ENCODE results near the gene VDAC1. TPM values are rescaled to one million over a fixed set of nuclear protein-coding genes. Genes with fewer than 3 reads are reported as not detected.
A peak's percentile ranks its signal among the peaks of the same experiment; 100 is the strongest.

VDAC1 gene
- total and polyA plus RNA-seq, 10 of the 15 experiments (the other 5 are each of a cell fraction or from before 2014, with no cell fraction given), result 245 to 488 (median 349) TPM

DNA sequence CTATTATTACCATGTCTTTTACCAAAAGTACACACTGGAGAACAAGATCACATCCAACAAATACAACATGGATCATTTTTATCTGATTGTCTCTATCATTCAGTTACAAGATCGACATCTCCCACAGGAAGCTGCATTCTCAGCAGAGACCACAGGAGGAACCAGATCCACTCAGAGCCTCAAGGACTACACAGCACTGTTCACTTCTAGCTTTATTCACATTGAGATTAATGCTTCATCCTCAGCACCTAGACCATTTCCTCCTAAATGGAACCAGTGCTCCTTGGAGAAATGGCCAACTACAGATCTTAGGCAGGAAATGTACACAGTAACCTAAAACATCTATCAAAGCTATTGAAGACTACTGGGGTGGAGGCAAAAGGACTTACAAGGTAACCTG lies 23.1 kb downstream of the VDAC1 start:
- H3K27ac ChIP-seq (ENCODE audit: control insufficient read depth, insufficient read depth), result no peak overlapping the region
- SMC1A ChIA-PET (ENCODE audit: uncharacterized antibody, unreplicated experiment), result interaction anchor here (1.2 to 1.6 kb wide), 3 partner anchors 12 to 75 kb away, joined by 3 to 4 read pairs (median 3); no protein-coding TSS in a partner anchor
- POLR2A ChIA-PET, result interaction anchor here (0.7 kb wide), 1 partner anchor 59 kb away, joined by 3 read pairs; no protein-coding TSS in a partner anchor
- peaks cover 4% of the 10 kb centered on the region for H3K79me2 ChIP-seq (ENCODE audit: control insufficient read depth, insufficient read depth, low read length)
- H3K9ac ChIP-seq (ENCODE audit: control insufficient read depth, insufficient read depth, low read length), result no peak overlapping the region
- peaks cover 7% of the 10 kb centered on the region for H3K4me1 ChIP-seq (ENCODE audit: control insufficient read depth, insufficient read depth, low read length)
- intact Hi-C loops (cut with micrococcal nuclease; ENCODE audit: unreplicated experiment), result no loop called here
- DNase-seq (ENCODE audit: low read depth, low spot score) (no peak), ATAC-seq (0 out of 3 replicates have a peak, but pooled peaks have one; percentile 18), FAIRE-seq (no peak)
- CTCF ChIA-PET, result interaction anchor here (0.9 to 13.9 kb wide), 6 partner anchors 11 to 113 kb away, joined by 3 to 179 read pairs (median 14); partner anchors contain the start of gene C5orf15
- RAD21 ChIA-PET (ENCODE audit: unreplicated experiment), result interaction anchor here (1.1 kb wide), 1 partner anchor 12 kb away, joined by 5 read pairs; no protein-coding TSS in a partner anchor
- no peak overlapping the region for H3K4me2 ChIP-seq (ENCODE audit: control insufficient read depth, insufficient read depth)
- in situ Hi-C loops (cut with MboI), result no loop called here
- H3K27me3 ChIP-seq (replicated peaks in 1 of 2; ENCODE audit: control insufficient read depth in 2 of 2, insufficient read depth in 2 of 2, low read length in 1 of 2), result no peaks in the 10 kb centered on the region
- TF ChIP-seq MEF2B (IDR thresholded peaks at IDR 0.05; ENCODE audit: partially characterized antibody, poor library complexity, severe bottlenecking), result no peak
- TF ChIP-seq, protein P1, sequence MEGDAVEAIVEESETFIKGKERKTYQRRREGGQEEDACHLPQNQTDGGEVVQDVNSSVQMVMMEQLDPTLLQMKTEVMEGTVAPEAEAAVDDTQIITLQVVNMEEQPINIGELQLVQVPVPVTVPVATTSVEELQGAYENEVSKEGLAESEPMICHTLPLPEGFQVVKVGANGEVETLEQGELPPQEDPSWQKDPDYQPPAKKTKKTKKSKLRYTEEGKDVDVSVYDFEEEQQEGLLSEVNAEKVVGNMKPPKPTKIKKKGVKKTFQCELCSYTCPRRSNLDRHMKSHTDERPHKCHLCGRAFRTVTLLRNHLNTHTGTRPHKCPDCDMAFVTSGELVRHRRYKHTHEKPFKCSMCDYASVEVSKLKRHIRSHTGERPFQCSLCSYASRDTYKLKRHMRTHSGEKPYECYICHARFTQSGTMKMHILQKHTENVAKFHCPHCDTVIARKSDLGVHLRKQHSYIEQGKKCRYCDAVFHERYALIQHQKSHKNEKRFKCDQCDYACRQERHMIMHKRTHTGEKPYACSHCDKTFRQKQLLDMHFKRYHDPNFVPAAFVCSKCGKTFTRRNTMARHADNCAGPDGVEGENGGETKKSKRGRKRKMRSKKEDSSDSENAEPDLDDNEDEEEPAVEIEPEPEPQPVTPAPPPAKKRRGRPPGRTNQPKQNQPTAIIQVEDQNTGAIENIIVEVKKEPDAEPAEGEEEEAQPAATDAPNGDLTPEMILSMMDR (IDR thresholded peaks at IDR 0.05 in 2 of 3, conservative IDR thresholded peaks at IDR 0.05 in 1 of 3; ENCODE audit: control insufficient read depth in 2 of 3, extremely low read depth in 1 of 3, insufficient read depth in 1 of 3, low read depth in 3 of 3, low read length in 3 of 3), result 0 out of 6 replicates have a peak, but pooled peaks of 1 of the 3 experiments have one; percentile 10
- no peaks in the 10 kb centered on the region for H3K9me3 ChIP-seq (replicated peaks; ENCODE audit: control insufficient read depth, insufficient read depth, low read length)
- no peak overlapping the region for H2AFZ ChIP-seq (ENCODE audit: control insufficient read depth, low read depth, low read length)
- H3K4me3 ChIP-seq, result no peak overlapping the region
- H3K36me3 ChIP-seq (ENCODE audit: control insufficient read depth in 2 of 2, insufficient read depth in 2 of 2, low read length in 1 of 2), result peaks cover 15 to 46% of the 10 kb centered on the region in 2 experiments
- H4K20me1 ChIP-seq (ENCODE audit: control insufficient read depth, insufficient read depth), result no peaks in the 10 kb centered on the region
- no TSS peak for BruUV-seq (replicated peaks)
- WGBS (ENCODE audit: insufficient coverage, insufficient replicate concordance, low lambda C conversion rate, missing lambda C conversion rate), result 5% methylated on average over 1 of the region's 1 CpG

DNA sequence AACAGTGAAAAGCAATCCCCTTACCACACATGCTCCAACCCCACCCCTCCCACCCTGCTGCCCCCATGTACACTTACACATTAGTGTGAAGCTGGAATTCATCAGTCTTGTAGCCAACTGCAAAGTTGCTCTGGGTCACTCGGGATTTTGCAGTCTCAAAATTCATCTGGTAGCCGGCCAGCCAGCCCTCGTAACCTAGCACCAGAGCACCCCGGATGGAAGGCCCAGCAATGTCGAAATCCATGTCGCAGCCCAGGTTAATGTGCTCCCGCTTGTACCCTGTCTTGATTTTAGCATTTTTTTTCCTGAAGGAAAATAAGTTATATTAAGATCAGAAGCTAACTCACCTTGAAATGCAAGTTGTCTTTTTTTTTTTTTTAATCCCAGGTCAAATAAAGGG lies 24.1 kb downstream of the VDAC1 start:
- intact Hi-C loops (cut with micrococcal nuclease; ENCODE audit: unreplicated experiment), result no loop called here
- Histone ChIP-seq H3K9ac (ENCODE audit: control insufficient read depth, insufficient read depth, low read length) (no peak overlapping the region), H3K36me3 (ENCODE audit: control insufficient read depth in 2 of 2, insufficient read depth in 2 of 2, low read length in 1 of 2) (peaks cover 15 to 48% of the 10 kb centered on the region in 2 experiments), H3K79me2 (ENCODE audit: control insufficient read depth, insufficient read depth, low read length) (peaks cover 4% of the 10 kb centered on the region), H3K4me2 (ENCODE audit: control insufficient read depth, insufficient read depth) (no peak overlapping the region), H3K9me3 (replicated peaks; ENCODE audit: control insufficient read depth, insufficient read depth, low read length) (no peaks in the 10 kb centered on the region), H3K4me3 (no peak overlapping the region), H3K27me3 (replicated peaks in 1 of 2; ENCODE audit: control insufficient read depth in 2 of 2, insufficient read depth in 2 of 2, low read length in 1 of 2) (no peaks in the 10 kb centered on the region), H3K4me1 (ENCODE audit: control insufficient read depth, insufficient read depth, low read length) (peaks cover 7% of the 10 kb centered on the region), H3K27ac (ENCODE audit: control insufficient read depth, insufficient read depth) (no peak overlapping the region), H2AFZ (ENCODE audit: control insufficient read depth, low read depth, low read length) (no peak overlapping the region), H4K20me1 (ENCODE audit: control insufficient read depth, insufficient read depth) (no peaks in the 10 kb centered on the region)
- POLR2A ChIA-PET, result interaction anchor here (1.1 kb wide), 1 partner anchor 23 kb away, joined by 3 read pairs; no protein-coding TSS in a partner anchor
- ATAC-seq, result no peak
- DNase-seq (ENCODE audit: low read depth, low spot score), result no peak
- whole genome bisulfite sequencing (ENCODE audit: insufficient coverage, insufficient replicate concordance, low lambda C conversion rate, missing lambda C conversion rate), result 98% methylated on average over 7 of the region's 7 CpGs
- RAD21 ChIA-PET (ENCODE audit: unreplicated experiment), result interaction anchor here (1.1 to 1.9 kb wide), 5 partner anchors 11 to 74 kb away, joined by 3 to 8 read pairs (median 4); no protein-coding TSS in a partner anchor
- in situ Hi-C loops (cut with MboI), result no loop called here
- FAIRE-seq, result no peak
- no TSS peak for BruUV-seq (replicated peaks)
- SMC1A ChIA-PET (ENCODE audit: uncharacterized antibody, unreplicated experiment), result interaction anchor here (0.6 to 4.4 kb wide), 11 partner anchors 11 to 299 kb away, joined by 3 to 31 read pairs (median 5); partner anchors contain the start of gene C5orf15
- CTCF ChIA-PET, result interaction anchor here (0.9 to 13.9 kb wide), 17 partner anchors 10 to 491 kb away, joined by 3 to 179 read pairs (median 6); partner anchors contain the start of gene C5orf15
- TF ChIP-seq CBX3 (IDR thresholded peaks at IDR 0.05; ENCODE audit: borderline replicate concordance, low read depth), result no peak
- no peak for TF ChIP-seq CHD4 (IDR thresholded peaks at IDR 0.05)
- TF ChIP-seq POLR2A (IDR thresholded peaks at IDR 0.05; ENCODE audit: low read depth, low read length), result no peak
- TF ChIP-seq, protein P2, sequence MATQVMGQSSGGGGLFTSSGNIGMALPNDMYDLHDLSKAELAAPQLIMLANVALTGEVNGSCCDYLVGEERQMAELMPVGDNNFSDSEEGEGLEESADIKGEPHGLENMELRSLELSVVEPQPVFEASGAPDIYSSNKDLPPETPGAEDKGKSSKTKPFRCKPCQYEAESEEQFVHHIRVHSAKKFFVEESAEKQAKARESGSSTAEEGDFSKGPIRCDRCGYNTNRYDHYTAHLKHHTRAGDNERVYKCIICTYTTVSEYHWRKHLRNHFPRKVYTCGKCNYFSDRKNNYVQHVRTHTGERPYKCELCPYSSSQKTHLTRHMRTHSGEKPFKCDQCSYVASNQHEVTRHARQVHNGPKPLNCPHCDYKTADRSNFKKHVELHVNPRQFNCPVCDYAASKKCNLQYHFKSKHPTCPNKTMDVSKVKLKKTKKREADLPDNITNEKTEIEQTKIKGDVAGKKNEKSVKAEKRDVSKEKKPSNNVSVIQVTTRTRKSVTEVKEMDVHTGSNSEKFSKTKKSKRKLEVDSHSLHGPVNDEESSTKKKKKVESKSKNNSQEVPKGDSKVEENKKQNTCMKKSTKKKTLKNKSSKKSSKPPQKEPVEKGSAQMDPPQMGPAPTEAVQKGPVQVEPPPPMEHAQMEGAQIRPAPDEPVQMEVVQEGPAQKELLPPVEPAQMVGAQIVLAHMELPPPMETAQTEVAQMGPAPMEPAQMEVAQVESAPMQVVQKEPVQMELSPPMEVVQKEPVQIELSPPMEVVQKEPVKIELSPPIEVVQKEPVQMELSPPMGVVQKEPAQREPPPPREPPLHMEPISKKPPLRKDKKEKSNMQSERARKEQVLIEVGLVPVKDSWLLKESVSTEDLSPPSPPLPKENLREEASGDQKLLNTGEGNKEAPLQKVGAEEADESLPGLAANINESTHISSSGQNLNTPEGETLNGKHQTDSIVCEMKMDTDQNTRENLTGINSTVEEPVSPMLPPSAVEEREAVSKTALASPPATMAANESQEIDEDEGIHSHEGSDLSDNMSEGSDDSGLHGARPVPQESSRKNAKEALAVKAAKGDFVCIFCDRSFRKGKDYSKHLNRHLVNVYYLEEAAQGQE (IDR thresholded peaks at IDR 0.05; ENCODE audit: low read depth, low read length), result no peak
- no peak for TF ChIP-seq SP1 (IDR thresholded peaks at IDR 0.05; ENCODE audit: low read depth, low read length)
- TF ChIP-seq NR2C2 (IDR thresholded peaks at IDR 0.05; ENCODE audit: borderline replicate concordance, control insufficient read depth, insufficient read length, low read depth), result no peak
- no peak for TF ChIP-seq GATAD2B (conservative IDR thresholded peaks at IDR 0.05; ENCODE audit: low read depth)
- no peak for TF ChIP-seq ZNF207 (IDR thresholded peaks at IDR 0.05; ENCODE audit: borderline replicate concordance)
